ENCODE data around the gene GPR142. TPM values are rescaled to one million over a fixed set of nuclear protein-coding genes. Genes with fewer than 3 reads are reported as not detected.

The GPR142 gene
- under 1 TPM in 1 of 4 donors, not detected in 3; 0.67 TPM for total RNA-seq

- Histone ChIP-seq H3K4me3 (replicated peaks in 1 of 3) (no peak within 1 kb of the TSS), H3K36me3 (no peaks in the 10 kb centered on the region), H3K9me3 (no peaks in the 10 kb centered on the region), H3K27ac (no peak within 1 kb of the TSS), H3K27me3 (no peaks in the 10 kb centered on the region), H3K4me1 (peaks cover 9 to 17% of the 10 kb centered on the region in 2 donors)
- DNase-seq, result no peak
- intact Hi-C loops (cut with DNase I), result no loop called here
- 91 to 95% methylated on average over 4 to 5 of the region's 5 CpGs for WGBS, 2 donors
- TF ChIP-seq CTCF (IDR thresholded peaks at IDR 0.05) (no peak), POLR2A (IDR thresholded peaks at IDR 0.05) (no peak)
These were observed at the start of gene GPR142 for GRCh38 chr17:74367206-74367605. Gene GPR142 (plus strand): TSS chr17:74367506. CDS start chr17:74369541, 2,035 bp downstream.

- Histone ChIP-seq H3K4me3 (replicated peaks in 1 of 3) (no peak overlapping the region), H3K36me3 (no peaks in the 10 kb centered on the region), H3K4me1 (no peaks in the 10 kb centered on the region), H3K27ac (no peak overlapping the region), H3K9me3 (no peaks in the 10 kb centered on the region), H3K27me3 (no peaks in the 10 kb centered on the region)
- TF ChIP-seq CTCF (IDR thresholded peaks at IDR 0.05) (no peak), POLR2A (IDR thresholded peaks at IDR 0.05) (no peak)
- intact Hi-C loops (cut with DNase I), result no loop called here
- no peak for DNase-seq
- WGBS, 2 donors, result 89 to 95% methylated on average over 10 of the region's 10 CpGs
These were observed 48.9 kb upstream of the GPR142 start for GRCh38 chr17:74318391-74318790.

- Histone ChIP-seq H3K9me3 (no peaks in the 10 kb centered on the region), H3K27ac (no peak overlapping the region), H3K4me1 (peaks cover 15 to 27% of the 10 kb centered on the region in 2 donors), H3K27me3 (no peaks in the 10 kb centered on the region), H3K4me3 (replicated peaks in 1 of 3) (no peak overlapping the region), H3K36me3 (no peaks in the 10 kb centered on the region)
- TF ChIP-seq POLR2A (IDR thresholded peaks at IDR 0.05) (no peak), CTCF (IDR thresholded peaks at IDR 0.05) (no peak)
- intact Hi-C loops (cut with DNase I), result no loop called here
- no peak for DNase-seq
- 89 to 93% methylated on average over 6 of the region's 6 CpGs for WGBS, 2 donors
These were observed 42.8 kb upstream of the GPR142 start for GRCh38 chr17:74324521-74324920.

- DNase-seq, result peak in 1 of 2 donors; percentile 23
- Histone ChIP-seq H3K4me1 (peaks cover 15 to 27% of the 10 kb centered on the region in 2 donors), H3K27me3 (no peaks in the 10 kb centered on the region), H3K36me3 (no peaks in the 10 kb centered on the region), H3K4me3 (replicated peaks in 1 of 3) (no peak overlapping the region), H3K9me3 (no peaks in the 10 kb centered on the region), H3K27ac (peak overlapping the region in 1 of 3 donors; percentile 33)
- 55 to 57% methylated on average over 5 to 6 of the region's 11 CpGs for whole genome bisulfite sequencing, 2 donors
- TF ChIP-seq CTCF (IDR thresholded peaks at IDR 0.05), result no peak
- no peak for TF ChIP-seq POLR2A (IDR thresholded peaks at IDR 0.05)
- intact Hi-C loops (cut with DNase I), result no loop called here
These were observed 41.9 kb upstream of the GPR142 start for GRCh38 chr17:74325376-74325742.

- Histone ChIP-seq H3K27me3 (no peaks in the 10 kb centered on the region), H3K27ac (peak within 1 kb of the TSS in 1 of 3 donors; percentile 33)
These were observed 41.4 kb upstream of the GPR142 start, which contains the start of gene KIF19 for GRCh38 chr17:74325743-74326379. Gene KIF19 (plus strand): TSS chr17:74326226. CDS start chr17:74326350, 124 bp downstream.

More at GRCh38 chr17:74325743-74326379, 41.4 kb upstream of the GPR142 start, which contains the start of gene KIF19:
- TF ChIP-seq POLR2A (IDR thresholded peaks at IDR 0.05) (peak in 1 of 2 donors; percentile 42), CTCF (IDR thresholded peaks at IDR 0.05) (no peak)
- H3K36me3 ChIP-seq, result no peaks in the 10 kb centered on the region
- WGBS, 2 donors, result 0 to 3% methylated on average over 8 to 25 of the region's 73 CpGs
- peaks cover 15 to 27% of the 10 kb centered on the region in 2 donors for H3K4me1 ChIP-seq
- DNase-seq, result peak; percentile 58 to 70
- intact Hi-C loops (cut with DNase I), result no loop called here
- H3K9me3 ChIP-seq, result no peaks in the 10 kb centered on the region
- H3K4me3 ChIP-seq (replicated peaks in 1 of 3), result peak within 1 kb of the TSS in 2 of 3 donors; percentile 16 to 38
